ENCODE measurements around the gene ZNFX1. TPM values are rescaled to one million over a fixed set of nuclear protein-coding genes. Genes with fewer than 3 reads are reported as not detected.

Gene ZNFX1
- total and polyA plus RNA-seq, 11 donors, result 6.4 to 55.8 (median 26.4) TPM

- H3K4me3 ChIP-seq, result no peak overlapping the region
- no peak for DNase-seq
- TF ChIP-seq, protein P1, sequence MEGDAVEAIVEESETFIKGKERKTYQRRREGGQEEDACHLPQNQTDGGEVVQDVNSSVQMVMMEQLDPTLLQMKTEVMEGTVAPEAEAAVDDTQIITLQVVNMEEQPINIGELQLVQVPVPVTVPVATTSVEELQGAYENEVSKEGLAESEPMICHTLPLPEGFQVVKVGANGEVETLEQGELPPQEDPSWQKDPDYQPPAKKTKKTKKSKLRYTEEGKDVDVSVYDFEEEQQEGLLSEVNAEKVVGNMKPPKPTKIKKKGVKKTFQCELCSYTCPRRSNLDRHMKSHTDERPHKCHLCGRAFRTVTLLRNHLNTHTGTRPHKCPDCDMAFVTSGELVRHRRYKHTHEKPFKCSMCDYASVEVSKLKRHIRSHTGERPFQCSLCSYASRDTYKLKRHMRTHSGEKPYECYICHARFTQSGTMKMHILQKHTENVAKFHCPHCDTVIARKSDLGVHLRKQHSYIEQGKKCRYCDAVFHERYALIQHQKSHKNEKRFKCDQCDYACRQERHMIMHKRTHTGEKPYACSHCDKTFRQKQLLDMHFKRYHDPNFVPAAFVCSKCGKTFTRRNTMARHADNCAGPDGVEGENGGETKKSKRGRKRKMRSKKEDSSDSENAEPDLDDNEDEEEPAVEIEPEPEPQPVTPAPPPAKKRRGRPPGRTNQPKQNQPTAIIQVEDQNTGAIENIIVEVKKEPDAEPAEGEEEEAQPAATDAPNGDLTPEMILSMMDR (IDR thresholded peaks at IDR 0.05), result no peak
- TF ChIP-seq POLR2A (IDR thresholded peaks at IDR 0.05), result no peak
- intact Hi-C loops (cut with DNase I), result no loop called here
- no peak for ATAC-seq
- H3K4me1 ChIP-seq, result peaks cover 0 to 23% (median 1%) of the 10 kb centered on the region in 12 donors
- H3K36me3 ChIP-seq, result peaks cover 12 to 94% (median 87%) of the 10 kb centered on the region in 9 donors
- no peak overlapping the region for H3K27ac ChIP-seq
- H3K9me3 ChIP-seq, result peaks cover 0 to 50% (median 27%) of the 10 kb centered on the region in 12 donors
- H3K27me3 ChIP-seq, result no peaks in the 10 kb centered on the region
- WGBS, 4 donors, result 88 to 92% (median 90%) methylated on average over 2 of the region's 2 CpGs
Measured at GRCh38 chr20:49288250-49288751, 10.4 kb upstream of the ZNFX1 start.

- H3K27ac ChIP-seq, result no peak overlapping the region
- H3K4me3 ChIP-seq, result no peak overlapping the region
- no peak for TF ChIP-seq POLR2A (IDR thresholded peaks at IDR 0.05)
- TF ChIP-seq, protein P1 (IDR thresholded peaks at IDR 0.05), result no peak
- peaks cover 15 to 99% (median 93%) of the 10 kb centered on the region in 9 donors for H3K36me3 ChIP-seq
- ATAC-seq (no peak), DNase-seq (no peak)
- intact Hi-C loops (cut with DNase I), result no loop called here
- H3K9me3 ChIP-seq, result peaks cover 0 to 53% (median 27%) of the 10 kb centered on the region in 12 donors
- H3K4me1 ChIP-seq, result peaks cover 0 to 29% (median 4%) of the 10 kb centered on the region in 12 donors
- no peaks in the 10 kb centered on the region for H3K27me3 ChIP-seq
Measured at GRCh38 chr20:49287555-49288249, 9.8 kb upstream of the ZNFX1 start.

DNA sequence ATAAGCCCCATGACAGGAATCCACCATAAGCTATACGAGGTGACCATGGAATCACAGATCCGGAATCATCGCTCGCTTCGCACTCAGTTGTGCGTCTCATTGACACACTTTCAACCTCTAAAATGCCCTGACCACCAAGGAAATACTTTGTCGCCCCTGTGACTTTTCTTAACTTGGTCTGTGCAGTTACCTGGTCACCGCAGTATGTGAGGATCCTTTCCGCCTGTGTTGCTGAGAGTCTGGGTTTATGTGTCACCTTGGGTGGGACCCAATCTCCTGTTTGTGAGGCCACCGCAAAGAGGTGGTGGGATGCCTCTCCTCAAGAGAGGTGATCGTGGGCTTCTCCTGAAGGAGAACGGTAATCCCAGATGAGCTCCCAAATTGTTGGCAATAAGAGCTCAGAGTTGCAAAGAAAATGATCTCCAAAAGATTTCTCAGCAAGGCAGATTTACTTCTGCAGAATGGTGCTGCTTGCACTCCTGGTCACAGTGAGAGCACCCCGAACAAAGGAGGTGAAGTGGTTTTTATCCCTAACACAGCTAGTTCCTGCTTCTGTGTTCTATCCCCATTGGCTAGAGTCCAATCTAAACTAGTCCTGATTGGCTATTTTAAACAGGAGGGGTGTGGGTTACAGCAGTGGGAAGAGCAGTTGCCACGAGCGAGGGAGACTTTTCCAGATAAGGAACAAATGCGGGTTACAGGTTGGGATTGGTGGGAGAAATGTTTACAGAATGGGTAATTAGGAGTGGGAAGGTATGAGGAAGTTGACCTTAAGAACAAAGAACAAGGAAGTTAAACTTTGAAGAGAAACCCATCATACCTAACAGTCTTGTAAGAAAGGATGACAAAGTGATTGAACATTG lies 9.1 kb upstream of the ZNFX1 start:
- 96 to 97% (median 96%) methylated on average over 16 of the region's 16 CpGs for WGBS, 4 donors

More for the DNA sequence above, 9.1 kb upstream of the ZNFX1 start:
- Histone ChIP-seq H3K36me3 (peaks cover 18 to 100% (median 98%) of the 10 kb centered on the region in 9 donors), H3K4me3 (no peak overlapping the region), H3K4me1 (peaks cover 0 to 36% (median 6%) of the 10 kb centered on the region in 12 donors), H3K27me3 (no peaks in the 10 kb centered on the region), H3K27ac (no peak overlapping the region), H3K9me3 (peaks cover 0 to 59% (median 29%) of the 10 kb centered on the region in 12 donors)
- TF ChIP-seq POLR2A (IDR thresholded peaks at IDR 0.05), result no peak
- TF ChIP-seq, protein P1 (IDR thresholded peaks at IDR 0.05), result no peak
- ATAC-seq, result no peak
- intact Hi-C loops (cut with DNase I), result no loop called here
- DNase-seq, result no peak

Measured in heart left ventricle (tissue), 16 donors.